Epithelial cell of esophagus (primary cell): Measurements from ENCODE around the gene ATP10D.

Experiments used
- DNase-seq: peaks from one replicate; pipeline ENCODE4 v3.0.0; 2010; ENCODE audit warnings: low read depth
- H3K4me3 ChIP-seq: 2 replicates; pipeline ENCODE4 v1.5.1; 2011; ENCODE audit warnings: mild to moderate bottlenecking, low read length, control low read depth
- TF ChIP-seq, protein P1 (sequence below): IDR thresholded peaks from 2 replicates; pipeline ENCODE4 v1.5.1; 2011; ENCODE audit warnings: low read depth, mild to moderate bottlenecking, low read length, control low read depth, inconsistent platforms; ENCODE audit not compliant: insufficient read depth; ENCODE audit errors: missing control alignments

The ATP10D gene

GRCh38 chr4:47639531-47639930 is 154.5 kb downstream of the ATP10D start:
- peak; percentile 48 for DNase-seq
- TF ChIP-seq, protein P1, sequence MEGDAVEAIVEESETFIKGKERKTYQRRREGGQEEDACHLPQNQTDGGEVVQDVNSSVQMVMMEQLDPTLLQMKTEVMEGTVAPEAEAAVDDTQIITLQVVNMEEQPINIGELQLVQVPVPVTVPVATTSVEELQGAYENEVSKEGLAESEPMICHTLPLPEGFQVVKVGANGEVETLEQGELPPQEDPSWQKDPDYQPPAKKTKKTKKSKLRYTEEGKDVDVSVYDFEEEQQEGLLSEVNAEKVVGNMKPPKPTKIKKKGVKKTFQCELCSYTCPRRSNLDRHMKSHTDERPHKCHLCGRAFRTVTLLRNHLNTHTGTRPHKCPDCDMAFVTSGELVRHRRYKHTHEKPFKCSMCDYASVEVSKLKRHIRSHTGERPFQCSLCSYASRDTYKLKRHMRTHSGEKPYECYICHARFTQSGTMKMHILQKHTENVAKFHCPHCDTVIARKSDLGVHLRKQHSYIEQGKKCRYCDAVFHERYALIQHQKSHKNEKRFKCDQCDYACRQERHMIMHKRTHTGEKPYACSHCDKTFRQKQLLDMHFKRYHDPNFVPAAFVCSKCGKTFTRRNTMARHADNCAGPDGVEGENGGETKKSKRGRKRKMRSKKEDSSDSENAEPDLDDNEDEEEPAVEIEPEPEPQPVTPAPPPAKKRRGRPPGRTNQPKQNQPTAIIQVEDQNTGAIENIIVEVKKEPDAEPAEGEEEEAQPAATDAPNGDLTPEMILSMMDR = no peak
- no peak overlapping the region for H3K4me3 ChIP-seq

DNA sequence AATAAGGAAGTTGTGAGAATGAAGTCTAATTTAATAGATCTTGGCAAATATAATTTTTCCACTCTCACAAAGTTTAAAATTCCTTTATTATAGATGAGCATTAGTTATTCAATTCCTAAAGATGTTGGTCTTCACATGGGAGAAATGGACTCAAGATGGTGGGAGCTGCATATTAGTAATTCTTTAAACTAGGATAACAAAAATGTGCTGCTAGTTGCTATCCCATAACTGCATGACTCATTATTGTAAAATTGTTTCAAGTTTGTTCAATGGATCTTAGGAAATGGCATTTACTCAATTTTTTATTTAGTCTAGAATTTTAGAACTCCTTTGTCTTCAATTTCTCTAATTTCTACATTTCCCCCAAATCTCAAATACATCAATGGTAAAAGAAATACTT is 155.8 kb downstream of the ATP10D start:
- TF ChIP-seq, protein P1 = no peak
- no peak for DNase-seq
- no peak overlapping the region for H3K4me3 ChIP-seq

DNA sequence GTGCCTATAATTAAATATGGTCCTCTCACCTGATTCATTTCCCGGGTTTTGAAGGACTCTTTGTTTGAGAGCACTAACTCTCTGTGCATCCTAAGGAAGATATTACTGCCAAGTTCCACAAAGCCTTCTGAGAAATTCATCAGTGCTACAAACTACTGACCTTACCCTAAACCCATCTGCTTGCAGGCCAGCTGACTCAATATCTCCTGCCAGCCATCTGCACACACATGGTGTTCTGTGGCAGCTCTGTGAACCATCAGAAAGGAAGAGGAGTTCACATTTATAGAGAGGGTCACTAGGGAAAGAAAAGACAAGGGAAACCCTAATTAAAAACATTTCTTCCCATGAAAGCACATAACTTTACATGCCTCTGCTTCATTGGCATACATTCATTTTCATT is 156.7 kb downstream of the ATP10D start:
- TF ChIP-seq, protein P1 = no peak
- no peak for DNase-seq
- H3K4me3 ChIP-seq = no peak overlapping the region

GRCh38 chr4:47642191-47642830 is 157.2 kb downstream of the ATP10D start:
- DNase-seq = no peak
- no peak overlapping the region for H3K4me3 ChIP-seq
- TF ChIP-seq, protein P1 = no peak
